Small intestine (tissue), 7 donors: ENCODE measurements around the gene ZNF804B. TPM values are rescaled to one million over a fixed set of nuclear protein-coding genes. Genes with fewer than 3 reads are reported as not detected.

Experiments
- DNase-seq, 2 donors: peaks; one replicate each; pipeline versions ENCODE4 v3.0.0 to v3.0.0-alpha.2; 2013
- FAIRE-seq: peaks from 2 replicates; lab custom pipeline; 2012; peaks lifted over from hg19 to GRCh38; lab: Jason Lieb, UNC
- H3K27ac ChIP-seq, 3 donors: one replicate each; pipeline ENCODE4 v1.5.1; 2013; ENCODE audit warnings: low read length in 2 of 3, mild to moderate bottlenecking in 2 of 3, control low read depth in 1 of 3, inconsistent platforms in 1 of 3, low read depth in 1 of 3, moderate library complexity in 1 of 3
- H3K27me3 ChIP-seq, 3 donors: one replicate each; pipeline ENCODE4 v1.6.1; 2013; ENCODE audit warnings: low read length in 3 of 3, inconsistent platforms in 1 of 3; ENCODE audit not compliant: control insufficient read depth in 3 of 3, insufficient read depth in 3 of 3
- H3K36me3 ChIP-seq, 3 donors: one replicate each; pipeline ENCODE4 v1.6.1; 2013; ENCODE audit warnings: low read length in 3 of 3, inconsistent platforms in 1 of 3, low read depth in 1 of 3, mild to moderate bottlenecking in 1 of 3, moderate library complexity in 1 of 3; ENCODE audit not compliant: control insufficient read depth in 3 of 3, insufficient read depth in 2 of 3
- H3K4me1 ChIP-seq, 3 donors: one replicate each; pipeline ENCODE4 v1.6.1; 2013; ENCODE audit warnings: low read length in 2 of 3, inconsistent platforms in 1 of 3, low read depth in 1 of 3, mild to moderate bottlenecking in 1 of 3, moderate library complexity in 1 of 3; ENCODE audit not compliant: control insufficient read depth in 3 of 3, insufficient read depth in 2 of 3
- H3K4me3 ChIP-seq, 3 donors: one replicate each; pipeline ENCODE4 v1.5.1; 2013; ENCODE audit warnings: low read length in 3 of 3, control low read depth in 1 of 3, inconsistent platforms in 1 of 3, low read depth in 1 of 3, mild to moderate bottlenecking in 1 of 3, moderate library complexity in 1 of 3
- H3K9me3 ChIP-seq, 2 donors: one replicate each; pipeline ENCODE4 v1.6.1; 2013; ENCODE audit warnings: low read depth in 1 of 2, low read length in 1 of 2; ENCODE audit not compliant: control insufficient read depth in 2 of 2, insufficient read depth in 1 of 2
- WGBS, 3 donors: extraction: QIAGEN DNeasy Blood & Tissue Kit; methylation state at CpG; one replicate each; pipeline ENCODE4 v1.1.7; 2013; 5-methylcytosine and 5-hydroxymethylcytosine counted together
- polyA plus RNA-seq, 4 donors: library from polyadenylated mRNA; stranded (reverse) in 3 of 4; unstranded in 1 of 4; fragments of 200-250 nt in 3 of 4; fragments of 120-200 nt in 1 of 4; gene quantifications; one replicate each; pipeline versions ENCODE4 v1.2.1 to v1.2.3, GENCODE V29; 2013
- donor health status: healthy with polysubstance abuse.
- donor health status: control.
- donor health status: control.
- donor health status: Bipolar disorder and iron deficiency.
- donor health status: healthy.

Gene ZNF804B
- polyA plus RNA-seq, 4 donors: 0.03 to 0.12 TPM; not detected in 2

DNA sequence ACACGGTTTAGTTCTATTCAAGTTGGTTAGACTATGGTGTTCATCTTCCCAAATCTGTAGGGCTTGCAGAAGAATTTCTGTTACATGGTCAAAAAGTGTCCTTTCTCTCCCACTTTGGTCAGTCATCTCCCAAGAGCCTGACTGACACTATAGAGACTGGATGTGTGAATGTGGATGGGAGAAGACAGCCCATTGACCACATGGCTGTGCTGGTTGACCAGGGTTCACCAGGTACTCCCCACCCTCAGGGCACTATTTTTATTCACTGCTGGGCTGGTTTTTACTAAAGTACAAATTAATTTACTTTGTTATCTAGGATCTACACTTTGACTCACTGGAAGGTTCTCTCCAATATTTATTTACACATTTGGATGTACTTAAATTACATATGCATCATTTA lies 2.3 kb downstream of the ZNF804B start:
- H3K9me3 ChIP-seq: no peaks in the 10 kb centered on the region
- FAIRE-seq: no peak
- H3K27me3 ChIP-seq: peaks cover 9 to 32% (median 14%) of the 10 kb centered on the region in 3 donors
- H3K4me1 ChIP-seq: peaks cover 0 to 6% (median 0%) of the 10 kb centered on the region in 3 donors
- no peak overlapping the region for H3K27ac ChIP-seq
- no peak overlapping the region for H3K4me3 ChIP-seq
- H3K36me3 ChIP-seq: no peaks in the 10 kb centered on the region
- WGBS, 3 donors: 36 to 59% (median 50%) methylated on average over 1 of the region's 1 CpG
- DNase-seq: no peak

GRCh38 chr7:88771417-88771816 lies 11.9 kb downstream of the ZNF804B start:
- FAIRE-seq: no peak
- 30 to 57% (median 53%) methylated on average over 1 of the region's 1 CpG for WGBS, 3 donors
- H3K9me3 ChIP-seq: no peaks in the 10 kb centered on the region

DNA sequence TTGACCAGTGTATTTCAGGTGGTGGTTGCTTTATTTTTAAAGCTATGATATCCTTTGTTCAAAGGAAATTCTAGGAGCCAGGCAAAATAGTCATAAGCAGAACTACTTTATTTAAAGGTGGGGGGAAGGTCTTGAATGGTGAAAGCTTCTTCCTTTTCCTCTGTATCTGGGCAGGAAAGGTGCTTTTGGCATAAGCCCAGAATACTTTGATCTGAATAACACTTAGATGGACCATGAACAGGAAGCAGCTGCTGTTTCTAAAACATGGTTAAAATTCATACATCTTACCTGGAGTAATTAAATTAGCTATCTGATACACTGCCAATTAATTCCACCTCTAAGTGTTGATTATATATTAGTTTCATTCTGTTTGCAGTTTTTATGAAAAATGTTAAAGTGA lies 13.3 kb downstream of the ZNF804B start:
- H3K9me3 ChIP-seq: no peaks in the 10 kb centered on the region
- FAIRE-seq: no peak
- H3K4me3 ChIP-seq: no peak overlapping the region
- no peaks in the 10 kb centered on the region for H3K36me3 ChIP-seq
- no peaks in the 10 kb centered on the region for H3K4me1 ChIP-seq
- H3K27me3 ChIP-seq: no peaks in the 10 kb centered on the region
- H3K27ac ChIP-seq: no peak overlapping the region
- no peak for DNase-seq

More at GRCh38 chr7:88771417-88771816, 11.9 kb downstream of the ZNF804B start:
- Histone ChIP-seq H3K27ac (no peak overlapping the region), H3K4me1 (no peaks in the 10 kb centered on the region), H3K4me3 (no peak overlapping the region), H3K36me3 (no peaks in the 10 kb centered on the region), H3K27me3 (no peaks in the 10 kb centered on the region)
- no peak for DNase-seq

DNA sequence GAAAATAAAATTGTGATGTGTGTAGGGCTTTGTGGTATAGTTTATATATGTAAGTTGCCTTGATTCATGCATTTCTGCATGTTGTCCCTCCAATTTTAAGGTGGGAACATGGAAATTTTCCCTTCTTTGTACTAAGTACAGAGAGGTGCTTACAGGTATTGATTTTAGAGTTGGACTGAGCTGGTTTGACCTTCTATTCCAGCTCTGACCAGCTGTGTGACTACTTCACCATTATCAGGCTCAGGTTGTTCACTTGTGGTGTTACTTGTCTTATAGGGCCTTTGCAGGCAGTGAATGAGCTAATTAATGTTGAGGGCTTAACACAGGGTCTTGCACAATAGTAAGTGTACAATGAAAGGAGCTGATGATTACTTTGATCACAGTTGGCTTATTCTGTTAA lies 16.3 kb downstream of the ZNF804B start:
- H3K4me3 ChIP-seq: no peak overlapping the region

GRCh38 chr7:88787777-88788176 lies 28.3 kb downstream of the ZNF804B start:
- no peaks in the 10 kb centered on the region for H3K36me3 ChIP-seq
- DNase-seq (no peak), FAIRE-seq (no peak)
- 68 to 73% (median 72%) methylated on average over 2 of the region's 2 CpGs for WGBS, 3 donors
- no peaks in the 10 kb centered on the region for H3K4me1 ChIP-seq
- no peak overlapping the region for H3K27ac ChIP-seq
- H3K9me3 ChIP-seq: no peaks in the 10 kb centered on the region
- H3K4me3 ChIP-seq: no peak overlapping the region
- H3K27me3 ChIP-seq: no peaks in the 10 kb centered on the region

More for the DNA sequence above, 16.3 kb downstream of the ZNF804B start:
- H3K27ac ChIP-seq: no peak overlapping the region
- H3K4me1 ChIP-seq: no peaks in the 10 kb centered on the region
- H3K36me3 ChIP-seq: no peaks in the 10 kb centered on the region
- no peaks in the 10 kb centered on the region for H3K9me3 ChIP-seq
- DNase-seq: no peak
- no peaks in the 10 kb centered on the region for H3K27me3 ChIP-seq
- FAIRE-seq: no peak

DNA sequence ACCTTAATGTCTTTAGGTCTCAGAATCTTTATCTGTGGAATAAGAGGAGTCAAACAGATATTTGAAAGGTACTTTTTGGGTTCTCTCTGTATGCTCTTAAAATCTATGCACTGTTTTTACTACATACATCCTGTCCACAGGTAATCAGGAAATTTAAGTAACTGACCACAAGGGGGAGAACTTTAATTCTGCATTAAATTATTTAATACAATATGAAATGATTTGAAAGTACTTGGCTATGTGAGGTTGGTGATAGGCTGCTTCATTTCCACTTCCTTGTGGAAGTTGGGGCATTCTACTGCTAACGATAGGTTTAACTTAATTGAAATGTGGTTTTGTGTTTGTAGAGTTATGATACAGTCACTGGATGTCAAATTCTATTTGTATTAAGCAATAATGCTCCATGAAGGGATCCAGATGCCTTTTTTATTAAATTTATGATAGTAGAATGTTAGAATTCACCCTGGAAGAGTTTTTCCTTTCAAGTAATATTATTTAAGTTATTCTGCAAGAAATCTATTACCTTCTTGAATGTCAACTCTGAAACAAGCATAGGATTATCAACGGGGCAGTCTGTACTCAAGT lies 30.1 kb downstream of the ZNF804B start:
- no peaks in the 10 kb centered on the region for H3K4me1 ChIP-seq
- H3K9me3 ChIP-seq: no peaks in the 10 kb centered on the region
- DNase-seq (peak; percentile 4 to 17), FAIRE-seq (no peak)
- no peaks in the 10 kb centered on the region for H3K36me3 ChIP-seq
- H3K4me3 ChIP-seq: no peak overlapping the region
- no peak overlapping the region for H3K27ac ChIP-seq
- no peaks in the 10 kb centered on the region for H3K27me3 ChIP-seq
- 72 to 91% (median 75%) methylated on average over 2 of the region's 2 CpGs for WGBS, 3 donors

GRCh38 chr7:88791891-88792290 lies 32.4 kb downstream of the ZNF804B start:
- DNase-seq (peak in 1 of 2 donors; percentile 42), FAIRE-seq (no peak)
- Histone ChIP-seq H3K9me3 (no peaks in the 10 kb centered on the region), H3K27ac (no peak overlapping the region), H3K4me1 (no peaks in the 10 kb centered on the region), H3K4me3 (no peak overlapping the region), H3K36me3 (no peaks in the 10 kb centered on the region), H3K27me3 (no peaks in the 10 kb centered on the region)
- WGBS, 3 donors: 8 to 62% (median 40%) methylated on average over 4 of the region's 4 CpGs

- H3K36me3 ChIP-seq: no peaks in the 10 kb centered on the region
- no peaks in the 10 kb centered on the region for H3K4me1 ChIP-seq
- no peak overlapping the region for H3K27ac ChIP-seq
- no peaks in the 10 kb centered on the region for H3K27me3 ChIP-seq
- no peaks in the 10 kb centered on the region for H3K9me3 ChIP-seq
- WGBS, 3 donors: 15 to 53% (median 26%) methylated on average over 3 of the region's 3 CpGs
- no peak for FAIRE-seq
- DNase-seq: no peak
- H3K4me3 ChIP-seq: no peak overlapping the region
These were observed 32.9 kb downstream of the ZNF804B start for GRCh38 chr7:88792361-88792760.

DNA sequence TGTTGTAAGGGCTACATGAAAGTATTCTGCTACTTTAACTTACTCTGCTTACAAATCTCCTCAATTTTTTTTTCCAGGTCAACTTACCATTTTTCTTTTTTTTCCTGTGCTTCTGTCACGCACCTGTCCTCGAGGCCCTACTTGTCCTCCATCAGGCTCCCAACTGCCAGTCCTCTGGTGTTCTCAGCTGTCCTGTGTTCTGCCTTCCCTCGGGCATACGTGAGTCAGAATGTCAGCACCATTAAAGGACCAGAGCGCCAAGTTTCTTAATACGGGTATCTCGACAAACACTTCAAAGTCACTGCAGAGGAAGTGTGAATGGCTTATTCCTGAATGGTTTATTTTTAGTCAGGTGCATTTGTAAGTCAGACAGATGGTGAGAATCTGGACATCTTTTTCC lies 36.1 kb downstream of the ZNF804B start, which contains the start of gene TEX47:
TSS of gene TEX47 (minus strand) at position 185 of the 400 bp plus-strand sequence. CDS start 795 bp downstream, outside the sequence.
- Histone ChIP-seq H3K36me3 (no peaks in the 10 kb centered on the region), H3K27me3 (no peaks in the 10 kb centered on the region), H3K4me1 (no peaks in the 10 kb centered on the region), H3K9me3 (no peaks in the 10 kb centered on the region), H3K4me3 (no peak within 1 kb of the TSS), H3K27ac (no peak within 1 kb of the TSS)
- DNase-seq (no peak), FAIRE-seq (no peak)
- 77 to 82% (median 80%) methylated on average over 7 of the region's 7 CpGs for WGBS, 3 donors
